HG03457 (cell line): Measurements from ENCODE around the gene SEC14L1.

Experiments
- ATAC-seq: cut with Tn5 transposase; IDR thresholded peaks from one replicate; pipeline ENCODE4 v1.9.1; 2021; ENCODE audit warnings: moderate number of reproducible peaks; ENCODE audit not compliant: unreplicated experiment

The SEC14L1 gene

DNA sequence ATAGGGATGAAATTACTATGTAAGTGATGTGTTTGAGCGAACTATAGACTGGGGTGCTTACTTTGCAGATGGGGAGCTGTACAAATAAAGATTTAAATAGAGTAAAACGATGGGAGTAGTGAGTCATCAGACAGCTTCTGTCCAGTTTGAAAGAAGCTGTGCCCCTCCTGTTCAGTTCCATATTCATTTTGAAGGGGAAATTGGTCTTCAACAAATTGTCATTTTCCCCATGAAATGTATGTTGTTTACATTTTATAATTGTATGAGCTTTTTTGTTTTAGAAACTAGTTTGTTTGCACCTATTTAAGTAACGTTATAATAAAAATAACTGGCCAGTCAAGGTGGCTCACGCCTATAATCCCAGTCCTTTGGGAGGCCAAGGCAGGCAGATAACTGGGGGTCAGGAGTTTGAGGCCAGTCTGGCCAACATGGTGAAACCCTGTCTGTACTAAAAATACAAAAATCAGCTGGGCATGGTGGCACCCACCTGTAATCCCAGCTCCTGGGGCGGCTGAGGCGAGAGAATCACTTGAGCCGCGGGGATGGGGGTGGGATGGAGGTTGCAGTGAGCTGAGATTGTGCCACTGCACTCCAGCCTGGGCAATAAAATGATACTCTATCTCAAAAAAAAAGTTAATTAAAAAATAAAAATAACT, 20.2 kb downstream of the SEC14L1 start:
- ATAC-seq: no peak

DNA sequence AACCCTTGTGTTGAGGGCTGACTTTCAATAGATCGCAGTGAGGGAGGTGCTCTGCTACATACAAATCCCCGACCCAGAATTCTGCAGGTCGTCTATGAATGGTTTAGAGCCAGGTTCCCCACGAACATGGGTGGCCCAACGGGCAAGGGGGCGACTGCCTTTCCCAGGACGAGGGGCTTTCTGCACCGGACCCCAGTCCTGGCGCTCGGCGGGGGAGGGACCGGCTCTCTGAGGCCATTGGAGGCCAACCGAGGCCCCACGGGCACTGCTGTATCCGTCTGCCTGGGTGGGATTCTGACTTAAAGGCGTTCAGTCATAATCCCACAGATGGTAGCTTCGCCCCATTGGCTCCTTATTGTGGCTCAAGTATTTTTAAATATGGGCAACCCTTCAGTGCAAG, 21.2 kb downstream of the SEC14L1 start:
- no peak for ATAC-seq

DNA sequence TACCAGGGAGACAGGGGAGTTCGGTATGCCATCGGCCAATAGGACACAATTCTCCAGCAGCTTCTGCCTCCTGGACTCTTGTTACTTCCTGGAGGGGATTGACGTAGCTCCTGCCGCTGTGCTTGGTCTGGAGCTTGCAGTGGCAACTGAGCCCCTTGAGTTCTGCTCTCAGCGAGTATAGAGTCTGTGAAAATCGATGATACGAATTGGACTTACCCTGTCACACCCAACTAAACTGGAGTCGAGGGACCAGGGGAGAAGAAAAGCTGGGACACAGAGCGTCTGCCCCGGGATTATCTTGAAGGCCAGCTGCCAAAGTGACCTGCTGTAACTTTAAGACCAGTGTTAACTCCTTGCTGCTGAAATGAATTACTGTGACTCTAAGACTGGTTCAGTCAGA, 22.2 kb downstream of the SEC14L1 start:
- ATAC-seq: no peak

DNA sequence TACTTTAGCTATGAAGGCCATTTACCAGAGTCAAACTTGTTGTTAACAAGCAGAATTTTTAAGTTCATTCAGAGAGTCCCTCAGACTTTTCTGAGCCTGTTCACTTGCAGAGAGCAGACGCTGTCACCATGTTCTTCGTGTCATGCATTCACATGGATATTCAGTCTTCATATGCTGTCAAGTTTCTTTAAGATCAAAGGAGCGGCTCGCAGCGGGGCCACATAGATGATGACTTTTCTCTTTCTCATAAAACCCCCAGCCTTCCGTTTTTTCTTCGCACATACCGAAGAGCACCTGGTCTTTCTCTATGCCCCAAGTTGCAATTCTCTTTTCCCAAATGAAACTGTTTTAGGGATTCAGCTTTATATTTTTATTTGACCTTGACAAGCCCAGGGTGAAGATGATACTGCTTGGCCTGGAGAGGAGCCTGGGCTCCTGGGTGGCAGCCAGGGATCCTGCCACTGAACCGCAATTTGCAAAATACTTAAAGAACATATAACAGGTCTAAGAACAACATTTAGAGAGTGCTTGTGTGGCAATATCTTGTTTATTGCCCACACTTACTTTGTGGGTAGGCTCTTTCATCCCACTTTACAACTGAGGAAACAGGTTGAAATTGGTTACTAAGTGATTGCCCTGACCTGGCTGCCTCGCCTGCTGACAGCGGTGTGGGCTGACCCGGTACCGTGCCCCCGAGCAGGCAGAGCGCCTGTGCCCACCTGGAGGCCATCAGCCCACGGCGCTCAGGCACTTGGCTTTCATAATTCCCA, 22.9 kb downstream of the SEC14L1 start:
- no peak for ATAC-seq

DNA sequence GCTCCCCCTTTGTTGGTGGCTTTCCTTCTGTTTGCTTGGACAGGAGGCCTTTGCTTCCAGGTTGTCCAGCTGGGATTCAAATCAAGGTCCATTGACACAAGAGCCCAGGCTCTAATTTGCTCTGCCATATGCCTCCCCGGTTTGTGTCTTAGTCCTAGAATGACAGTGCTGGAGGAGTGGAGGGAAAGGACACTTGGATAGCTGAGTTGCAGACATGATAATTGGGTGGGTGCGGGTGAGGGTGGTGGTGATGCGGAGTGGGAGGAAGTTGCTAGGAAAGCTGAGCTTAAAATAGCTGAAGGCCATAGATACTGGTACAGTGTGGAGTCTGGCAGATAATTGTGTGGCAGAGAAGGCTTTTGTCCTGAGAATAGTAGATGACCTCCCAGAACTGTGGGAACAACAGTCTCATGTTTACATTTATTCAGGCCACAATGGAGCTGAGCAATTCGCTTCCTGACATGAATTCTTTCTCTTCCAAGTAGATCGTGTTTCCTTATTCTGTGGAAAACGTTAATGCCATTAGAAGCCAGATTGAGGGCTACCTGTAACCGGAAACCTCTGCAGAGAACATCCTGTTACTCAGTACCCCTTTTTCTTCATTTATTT, 23.8 kb downstream of the SEC14L1 start:
- ATAC-seq: no peak

DNA sequence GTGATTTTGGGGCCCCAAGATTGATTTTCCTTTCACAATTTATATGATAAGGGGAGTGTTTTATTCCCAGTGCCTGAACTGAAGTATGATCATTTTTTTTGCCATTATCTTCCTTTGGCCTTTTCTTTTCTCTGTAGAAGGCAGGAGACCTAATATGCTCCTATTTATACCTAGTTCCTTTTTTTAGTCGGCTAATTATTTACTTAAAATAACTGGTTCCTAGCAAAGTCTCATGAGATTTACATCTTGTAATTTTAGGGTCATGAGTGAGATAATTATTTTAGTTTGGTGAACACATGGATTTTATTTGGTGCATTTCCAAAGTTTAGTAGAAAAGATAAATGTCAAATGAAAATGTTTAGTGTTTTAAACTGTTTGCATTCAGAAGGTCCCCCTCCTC, 24.8 kb downstream of the SEC14L1 start:
- no peak for ATAC-seq

DNA sequence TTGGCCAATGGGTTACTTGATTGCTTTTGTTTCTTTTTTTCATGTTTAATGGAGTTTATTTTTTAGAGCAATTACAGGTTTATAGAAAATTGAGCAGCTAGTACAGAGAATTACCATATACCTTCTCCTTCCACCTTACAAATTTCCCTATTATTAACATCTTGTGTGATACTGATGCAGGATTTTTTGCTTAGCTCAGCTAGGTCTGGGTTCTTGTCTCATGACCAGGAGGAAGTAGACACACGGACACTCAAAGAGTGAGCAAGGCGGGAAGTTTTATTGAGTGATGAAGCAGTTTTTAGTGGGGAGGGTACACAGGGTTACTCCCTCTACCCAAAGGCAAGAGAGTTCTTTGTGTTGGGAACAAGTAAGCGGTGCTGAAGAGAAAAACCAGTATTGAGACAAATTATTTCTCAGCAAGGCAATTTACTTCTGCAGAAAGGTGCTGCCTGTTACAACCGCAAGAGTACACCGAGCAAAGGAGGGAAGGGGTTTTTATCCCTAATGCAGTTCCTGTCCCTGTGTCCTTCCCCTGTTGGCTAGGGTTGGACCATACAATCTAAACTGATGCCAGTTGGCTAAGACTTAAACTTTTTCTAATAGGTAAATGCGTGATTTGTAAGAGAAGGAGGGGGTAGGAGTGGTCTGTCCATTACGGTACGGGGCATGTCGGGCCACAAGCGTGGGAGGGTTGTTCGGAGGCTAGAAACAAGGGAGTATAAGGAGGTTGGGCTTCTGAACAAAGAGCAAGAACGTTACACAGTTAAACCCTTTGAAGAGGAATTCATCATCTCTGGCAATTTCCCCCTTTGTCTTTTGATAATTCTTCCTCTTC, 26.9 kb downstream of the SEC14L1 start:
- ATAC-seq: no peak

DNA sequence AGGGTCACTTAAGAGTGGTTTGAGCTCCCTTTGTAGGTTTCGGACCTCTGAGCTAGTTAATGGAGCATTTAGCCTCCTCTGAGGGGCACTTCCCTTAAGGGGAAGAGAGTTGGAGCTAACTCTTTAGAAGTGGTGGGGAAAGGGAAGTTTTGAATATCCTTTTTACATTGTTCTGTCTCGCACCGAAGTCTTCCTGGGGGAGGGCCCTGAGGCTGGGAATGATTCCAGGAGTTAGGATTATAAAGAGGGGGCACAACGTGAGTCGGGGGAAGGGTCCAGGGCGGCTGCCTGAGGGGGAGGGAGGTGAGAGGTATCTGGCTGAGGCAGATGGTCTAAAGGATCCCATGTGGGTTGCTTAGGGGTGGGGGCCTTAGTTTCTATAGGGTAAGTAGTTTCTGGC, 32.3 kb downstream of the SEC14L1 start:
- ATAC-seq: no peak

DNA sequence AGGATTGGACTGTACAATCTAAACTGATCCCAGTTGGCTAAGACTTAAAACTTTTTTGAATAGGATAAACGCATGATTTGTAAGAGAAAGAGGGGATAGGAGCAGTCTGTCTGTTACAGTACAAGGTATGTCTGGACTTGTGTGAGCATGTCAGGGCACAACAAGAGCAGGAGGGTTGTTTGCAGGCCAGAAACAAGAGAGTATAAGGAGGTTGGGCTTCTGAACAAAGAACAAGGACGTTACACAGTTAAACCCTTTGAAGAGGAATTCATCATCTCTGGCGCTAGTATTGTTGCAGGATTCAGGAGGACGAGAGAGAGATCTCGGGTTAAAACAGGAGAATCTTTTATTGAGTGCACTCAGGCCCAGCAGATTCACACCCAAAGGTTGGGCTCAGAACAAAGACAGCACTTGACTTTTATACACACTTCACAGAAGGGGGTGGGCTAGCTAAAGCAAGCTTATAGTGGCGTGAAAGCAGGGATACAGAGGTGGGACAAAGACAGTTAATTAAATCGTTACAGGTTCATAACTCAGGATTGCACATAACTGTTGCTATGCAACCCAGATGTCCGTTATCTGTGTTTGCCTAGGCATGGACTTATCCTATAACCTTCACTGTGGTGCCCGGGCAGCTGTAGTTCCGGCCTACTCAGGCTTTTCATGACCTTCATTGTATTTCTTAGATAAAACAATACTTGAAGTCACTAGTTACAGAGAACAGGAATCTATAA, 34.3 kb downstream of the SEC14L1 start:
- ATAC-seq: no peak

DNA sequence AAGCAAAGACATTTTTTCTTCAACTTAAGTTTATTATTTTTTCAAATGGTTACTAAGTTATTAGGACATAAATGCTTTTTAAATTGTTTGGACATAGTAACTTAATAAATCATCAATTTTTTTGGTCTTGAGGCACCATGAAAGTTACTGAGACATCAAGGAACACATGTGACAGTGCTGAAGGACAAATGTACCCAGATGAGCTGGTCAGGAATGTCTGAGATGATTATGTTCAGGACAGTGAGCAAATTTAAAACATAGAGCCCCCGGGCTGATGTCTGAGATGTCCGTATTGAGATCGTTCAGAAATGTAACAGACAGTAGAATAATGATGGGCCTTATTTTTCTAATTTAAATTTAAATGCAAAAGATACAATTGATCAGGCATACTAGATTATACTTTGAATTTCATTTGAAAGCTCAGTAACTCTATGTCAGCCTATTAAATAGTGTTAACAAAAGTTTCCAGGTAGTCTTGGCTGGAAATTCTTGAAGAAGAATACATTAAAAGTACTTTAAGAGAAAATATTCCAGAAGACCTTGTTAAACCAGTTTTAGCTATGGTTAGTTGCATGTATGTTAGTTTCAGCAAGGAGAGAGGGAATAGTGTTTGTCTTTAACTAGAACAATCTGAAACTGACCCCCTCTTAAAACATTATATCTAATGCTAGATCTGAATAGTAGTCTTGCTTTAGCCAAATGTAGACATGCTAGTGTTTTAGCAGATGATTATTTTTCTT, 36.4 kb downstream of the SEC14L1 start:
- ATAC-seq: no peak

DNA sequence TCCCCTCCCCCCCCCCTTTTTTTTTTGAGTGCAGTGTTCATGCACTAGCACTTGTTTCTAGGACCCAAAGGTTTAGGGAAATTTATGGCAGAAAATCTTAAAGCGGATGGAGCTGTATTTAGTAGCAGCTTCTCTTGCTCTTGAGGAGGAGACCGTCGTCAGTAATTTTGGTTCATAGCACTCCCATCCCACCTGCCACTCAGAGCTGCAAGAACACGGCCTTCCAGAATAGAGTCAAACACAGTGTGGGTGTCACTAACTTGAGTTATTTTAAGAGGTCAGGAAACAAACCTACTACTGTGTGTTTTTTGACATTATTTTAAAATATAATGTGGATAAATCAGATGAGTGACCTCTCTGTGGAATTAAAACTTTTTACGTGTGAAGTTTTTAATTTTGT, 37.3 kb downstream of the SEC14L1 start:
- ATAC-seq: no peak

DNA sequence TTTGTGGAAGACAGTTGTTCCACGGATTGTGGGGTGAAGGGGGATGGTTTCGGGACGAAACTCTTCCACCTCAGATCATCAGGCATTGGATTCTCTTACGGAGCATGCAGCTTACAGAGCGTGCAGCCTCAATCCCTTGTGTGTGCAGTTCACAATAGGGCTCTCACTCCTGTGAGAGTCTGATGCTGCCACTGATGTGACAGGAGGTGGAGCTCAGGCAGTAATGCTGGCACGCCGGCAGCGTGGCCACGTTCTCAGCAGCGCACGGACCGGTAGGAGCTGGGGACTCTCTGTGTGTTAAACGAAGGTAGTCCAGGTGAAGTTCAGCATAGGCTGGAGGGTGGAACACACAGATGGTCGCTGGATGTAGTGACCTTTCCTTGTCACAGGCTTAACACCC, 37.8 kb downstream of the SEC14L1 start:
- ATAC-seq: no peak

DNA sequence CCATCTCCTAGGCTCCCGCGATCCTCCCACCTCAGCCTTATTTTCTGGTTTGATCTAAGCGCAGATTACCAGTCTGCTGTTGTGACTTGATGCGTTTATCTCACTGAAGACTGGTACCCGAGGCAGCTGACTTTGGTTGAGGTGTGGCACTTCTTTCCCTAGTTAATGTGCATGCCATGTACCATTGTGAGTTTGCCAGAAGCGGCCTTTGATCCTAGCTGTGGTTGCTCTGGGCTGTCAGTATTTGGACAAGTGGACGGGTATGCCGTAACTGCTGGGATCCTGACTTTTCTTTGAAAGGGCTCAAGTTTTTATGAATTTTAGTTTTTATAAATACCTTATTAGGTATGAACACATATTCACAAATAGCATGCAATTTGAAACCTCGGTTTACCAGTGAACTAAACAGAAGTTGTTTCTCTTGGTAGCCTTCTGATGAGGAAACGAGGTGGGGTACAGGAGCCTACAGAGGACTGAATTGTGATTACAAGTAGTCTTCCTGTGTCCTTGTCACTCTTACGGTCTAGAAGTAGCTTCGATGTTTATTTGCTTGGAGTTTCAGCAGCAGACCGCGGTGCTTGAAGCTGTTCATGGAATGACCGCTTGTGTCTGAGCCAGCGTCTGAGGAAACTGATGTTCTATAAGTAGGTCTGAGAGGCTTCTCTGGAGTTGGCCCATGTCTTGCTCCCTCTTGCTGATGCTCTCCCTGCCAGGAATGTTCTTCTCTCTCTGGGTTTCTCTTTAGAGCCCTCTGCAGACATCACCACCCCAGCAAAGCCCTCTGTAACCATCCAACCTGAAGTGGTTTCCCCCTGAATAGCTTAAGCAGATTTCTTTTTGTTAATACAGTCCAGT, 40.0 kb downstream of the SEC14L1 start:
- no peak for ATAC-seq

DNA sequence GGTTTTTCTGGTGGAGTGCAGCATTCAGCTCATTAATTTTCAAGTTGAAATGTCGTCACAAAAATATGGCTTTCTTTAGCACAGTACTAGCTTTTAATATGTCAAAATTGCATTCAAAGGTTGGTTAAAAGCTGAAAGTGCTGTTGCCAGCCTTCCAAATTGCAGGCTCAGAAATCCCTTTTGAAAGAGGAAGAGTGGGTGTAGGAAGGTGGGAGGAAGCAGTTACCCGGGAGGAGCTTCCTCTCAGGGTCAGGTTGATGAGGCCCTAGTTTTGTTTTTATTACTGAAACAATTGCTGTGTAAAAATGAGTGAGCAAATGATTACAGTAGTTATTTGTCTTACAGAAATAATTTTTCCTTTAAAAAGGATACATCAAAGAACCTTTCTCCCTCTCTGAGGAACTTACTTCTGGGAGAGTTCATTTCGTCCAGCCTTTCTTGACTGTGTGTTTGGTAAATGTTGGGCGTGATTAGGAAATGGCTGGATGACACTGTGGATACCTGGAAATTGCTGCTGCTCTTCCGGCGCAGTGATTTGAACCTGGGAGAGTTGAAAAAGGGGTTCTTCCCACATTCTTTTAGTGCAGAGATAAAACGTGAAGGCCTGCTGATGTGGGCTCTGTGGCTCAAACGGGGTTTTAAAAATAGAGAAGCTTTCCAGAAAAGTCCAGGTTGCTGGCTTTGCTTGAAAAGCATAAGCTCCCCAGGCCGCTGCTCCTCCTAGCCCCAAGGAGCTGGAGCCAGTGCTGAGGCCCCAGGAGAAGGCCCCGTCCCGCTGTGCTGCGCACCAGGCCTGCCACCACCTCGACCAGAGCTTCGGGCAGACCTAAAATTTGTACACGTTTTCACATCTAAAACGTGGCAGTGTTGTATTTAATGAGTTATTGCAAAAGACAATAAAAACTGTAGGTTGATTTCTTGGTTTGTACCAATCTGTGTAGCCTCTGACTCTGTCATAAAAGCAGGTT, 41.7 kb downstream of the SEC14L1 start:
- no peak for ATAC-seq

DNA sequence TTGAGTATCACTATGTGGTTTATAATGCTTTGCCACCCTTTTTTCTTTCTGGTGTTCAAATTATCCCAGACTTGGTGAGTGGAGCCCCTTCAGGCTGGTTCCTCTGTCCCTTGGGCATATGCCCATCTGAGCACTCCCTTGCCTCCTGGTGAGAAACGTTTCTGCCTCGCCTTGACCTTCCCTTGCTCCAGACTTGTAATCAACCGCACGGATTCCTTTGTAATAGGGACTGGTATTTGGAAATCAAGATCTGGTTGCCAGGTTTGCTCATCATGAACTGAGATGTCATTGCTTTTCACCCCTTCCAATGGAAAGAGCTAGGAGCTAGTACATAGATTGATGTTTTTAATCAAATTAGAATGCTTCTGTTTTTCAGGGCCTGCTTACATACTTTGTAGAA, 43.7 kb downstream of the SEC14L1 start:
- ATAC-seq: no peak

DNA sequence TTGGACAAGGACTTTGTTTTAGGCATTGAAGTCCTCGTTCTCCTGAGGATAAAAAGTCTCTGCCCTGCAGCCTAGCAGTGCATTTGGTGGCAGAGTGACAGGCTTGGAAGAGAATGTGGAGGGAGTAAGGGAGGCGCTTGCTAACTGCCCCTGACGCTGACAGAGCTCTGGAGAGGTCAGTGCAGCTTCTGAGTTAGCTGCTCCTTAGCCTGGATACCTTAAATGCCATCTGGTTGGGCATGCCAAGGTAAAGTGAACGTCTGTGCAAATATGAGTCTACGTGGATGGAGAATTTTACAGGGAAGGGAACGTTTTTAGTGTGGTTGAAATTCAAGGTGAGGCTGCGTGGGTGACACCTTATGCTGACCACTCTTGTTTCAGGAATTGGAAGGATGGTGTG, 44.4 kb downstream of the SEC14L1 start:
- no peak for ATAC-seq

DNA sequence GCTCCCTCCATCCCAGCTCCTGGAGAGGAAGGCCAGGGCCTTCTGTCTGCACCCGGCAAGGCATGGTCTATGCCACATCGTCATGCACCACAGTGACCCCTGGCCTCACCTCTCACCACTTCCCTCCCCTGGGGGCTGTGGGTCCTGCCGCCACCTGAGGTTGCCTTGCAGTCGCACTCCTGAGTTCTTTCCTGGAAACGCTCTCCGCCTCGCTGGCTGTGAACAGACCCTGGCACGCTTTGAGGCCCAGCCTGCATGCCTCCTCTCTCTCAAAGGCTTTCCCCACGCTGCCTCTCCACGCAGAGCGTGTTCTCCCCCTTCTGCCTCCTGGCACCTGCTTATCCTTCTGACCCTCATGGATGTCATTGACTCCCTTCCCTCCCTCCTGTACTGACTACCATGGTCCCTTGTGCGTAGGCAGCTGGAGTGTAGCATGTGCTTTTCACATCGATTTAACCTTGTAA, 45.4 kb downstream of the SEC14L1 start:
- no peak for ATAC-seq
